ENCODE results near the gene KMT2A.

Gene KMT2A

DNA sequence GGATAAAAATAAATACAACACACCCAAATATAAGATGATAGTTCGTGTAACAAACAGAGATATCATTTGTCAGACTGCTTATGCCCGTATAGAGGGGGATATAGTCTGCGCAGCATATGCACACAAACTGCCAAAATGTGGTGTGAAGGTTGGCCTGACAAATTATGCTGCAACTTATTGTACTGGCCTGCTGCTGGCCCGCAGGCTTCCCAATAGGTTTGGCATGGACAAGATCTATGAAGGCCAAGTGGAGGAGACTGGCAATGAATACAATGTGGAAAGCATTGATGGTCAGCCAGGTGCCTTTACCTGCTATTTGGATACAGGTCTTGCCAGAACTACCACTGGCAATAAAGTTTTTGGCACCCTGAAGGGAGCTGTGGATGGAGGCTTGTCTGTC is 124.5 kb downstream of the KMT2A start:
- no peak for TF ChIP-seq EZH2 (IDR thresholded peaks at IDR 0.05; ENCODE audit: borderline replicate concordance, low read depth, low read length, severe bottlenecking)
- TF ChIP-seq, protein P1, sequence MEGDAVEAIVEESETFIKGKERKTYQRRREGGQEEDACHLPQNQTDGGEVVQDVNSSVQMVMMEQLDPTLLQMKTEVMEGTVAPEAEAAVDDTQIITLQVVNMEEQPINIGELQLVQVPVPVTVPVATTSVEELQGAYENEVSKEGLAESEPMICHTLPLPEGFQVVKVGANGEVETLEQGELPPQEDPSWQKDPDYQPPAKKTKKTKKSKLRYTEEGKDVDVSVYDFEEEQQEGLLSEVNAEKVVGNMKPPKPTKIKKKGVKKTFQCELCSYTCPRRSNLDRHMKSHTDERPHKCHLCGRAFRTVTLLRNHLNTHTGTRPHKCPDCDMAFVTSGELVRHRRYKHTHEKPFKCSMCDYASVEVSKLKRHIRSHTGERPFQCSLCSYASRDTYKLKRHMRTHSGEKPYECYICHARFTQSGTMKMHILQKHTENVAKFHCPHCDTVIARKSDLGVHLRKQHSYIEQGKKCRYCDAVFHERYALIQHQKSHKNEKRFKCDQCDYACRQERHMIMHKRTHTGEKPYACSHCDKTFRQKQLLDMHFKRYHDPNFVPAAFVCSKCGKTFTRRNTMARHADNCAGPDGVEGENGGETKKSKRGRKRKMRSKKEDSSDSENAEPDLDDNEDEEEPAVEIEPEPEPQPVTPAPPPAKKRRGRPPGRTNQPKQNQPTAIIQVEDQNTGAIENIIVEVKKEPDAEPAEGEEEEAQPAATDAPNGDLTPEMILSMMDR (IDR thresholded peaks at IDR 0.05; ENCODE audit: borderline replicate concordance, extremely low read depth, low read length, poor library complexity, severe bottlenecking): no peak
- H4K20me1 ChIP-seq (ENCODE audit: insufficient read depth, low read length): no peaks in the 10 kb centered on the region
- ATAC-seq (ENCODE audit: insufficient read depth, low read depth) (no peak), DNase-seq (no peak)
- H3K4me2 ChIP-seq (ENCODE audit: insufficient read depth, low read length): no peak overlapping the region
- H2AFZ ChIP-seq (ENCODE audit: low read depth, low read length): no peak overlapping the region
- H3K27me3 ChIP-seq (ENCODE audit: insufficient read depth, low read length, poor library complexity): no peaks in the 10 kb centered on the region
- no peak overlapping the region for H3K9ac ChIP-seq (ENCODE audit: low read depth, low read length)
- no peak overlapping the region for H3K27ac ChIP-seq (ENCODE audit: low read length)
- H3K4me3 ChIP-seq (ENCODE audit: low read depth in 1 of 2, low read length in 2 of 2): no peak overlapping the region
- no peaks in the 10 kb centered on the region for H3K9me3 ChIP-seq (ENCODE audit: insufficient read depth, low read length, severe bottlenecking)
- H3K79me2 ChIP-seq (ENCODE audit: insufficient read depth, low read length): no peaks in the 10 kb centered on the region
- H3K36me3 ChIP-seq (ENCODE audit: insufficient read depth, low read length): peaks cover 6% of the 10 kb centered on the region; the same call in 1 of the 2 replicates
- H3K4me1 ChIP-seq (ENCODE audit: insufficient read depth, low read length): peaks cover 24% of the 10 kb centered on the region

DNA sequence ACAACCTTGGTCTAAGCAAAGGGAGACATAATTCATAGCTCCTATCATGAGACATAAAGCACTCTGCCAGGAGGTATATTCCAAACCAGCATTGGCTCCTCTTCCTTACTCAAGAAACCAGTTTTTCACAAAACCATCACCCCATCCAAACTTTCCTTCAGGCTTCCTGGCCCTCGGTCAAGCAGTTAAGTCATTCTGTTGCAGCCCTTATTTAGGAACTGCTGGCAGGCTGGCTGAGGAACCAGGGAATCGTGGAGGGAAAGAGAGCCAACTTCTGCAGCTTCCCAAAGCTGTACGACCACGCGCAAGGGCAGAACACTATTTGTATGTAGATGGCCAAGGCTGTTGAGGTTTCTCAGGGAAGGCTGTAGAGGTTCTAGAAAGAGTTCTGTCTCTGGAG is 128.8 kb downstream of the KMT2A start:
- peaks cover 29% of the 10 kb centered on the region for H3K4me1 ChIP-seq (ENCODE audit: insufficient read depth, low read length)
- H3K9me3 ChIP-seq (ENCODE audit: insufficient read depth, low read length, severe bottlenecking): no peaks in the 10 kb centered on the region
- TF ChIP-seq EZH2 (IDR thresholded peaks at IDR 0.05; ENCODE audit: borderline replicate concordance, low read depth, low read length, severe bottlenecking): no peak
- TF ChIP-seq, protein P1 (IDR thresholded peaks at IDR 0.05; ENCODE audit: borderline replicate concordance, extremely low read depth, low read length, poor library complexity, severe bottlenecking): no peak
- DNase-seq: no peak
- no peaks in the 10 kb centered on the region for H4K20me1 ChIP-seq (ENCODE audit: insufficient read depth, low read length)
- peak overlapping the region; percentile 60 for H2AFZ ChIP-seq (ENCODE audit: low read depth, low read length)
- no peaks in the 10 kb centered on the region for H3K79me2 ChIP-seq (ENCODE audit: insufficient read depth, low read length)
- H3K27me3 ChIP-seq (ENCODE audit: insufficient read depth, low read length, poor library complexity): no peaks in the 10 kb centered on the region
- no peak for ATAC-seq (ENCODE audit: insufficient read depth, low read depth)
- peak overlapping the region; percentile 24; the same call in 1 of the 2 replicates for H3K9ac ChIP-seq (ENCODE audit: low read depth, low read length)
- H3K36me3 ChIP-seq (ENCODE audit: insufficient read depth, low read length): 0 out of 2 replicates have a peak, but pooled peaks cover 3% of the 10 kb centered on the region
- H3K4me3 ChIP-seq (ENCODE audit: low read depth in 1 of 2, low read length in 2 of 2): peak overlapping the region in 1 of 2 experiments; percentile 62; a peak in 2 of 4 replicates
- H3K27ac ChIP-seq (ENCODE audit: low read length): 0 out of 2 replicates have a peak overlapping the region, but pooled peaks have one; percentile 41
- peak overlapping the region; percentile 84 for H3K4me2 ChIP-seq (ENCODE audit: insufficient read depth, low read length)

DNA sequence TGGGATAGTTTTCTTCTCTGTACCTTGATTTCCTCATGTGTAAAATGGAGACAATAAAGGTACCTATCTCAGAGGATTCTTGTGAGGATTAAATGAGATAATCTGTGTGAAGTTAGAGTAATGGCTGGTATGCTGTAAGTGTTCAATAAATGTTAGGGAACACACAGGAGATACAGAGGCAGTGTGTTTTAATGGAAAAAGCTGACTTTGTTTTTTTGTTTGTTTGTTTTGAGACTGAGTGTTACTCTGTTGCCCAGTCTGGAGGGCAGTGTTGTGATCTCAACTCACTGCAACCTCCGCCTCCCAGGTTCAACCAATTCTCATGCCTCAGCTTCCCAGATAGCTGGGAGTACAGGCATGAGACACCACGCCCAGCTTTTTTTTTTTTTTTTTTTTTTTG is 133.4 kb downstream of the KMT2A start:
- H3K9me3 ChIP-seq (ENCODE audit: insufficient read depth, low read length, severe bottlenecking): no peaks in the 10 kb centered on the region
- DNase-seq (no peak), ATAC-seq (ENCODE audit: insufficient read depth, low read depth) (no peak)
- no peak overlapping the region for H3K9ac ChIP-seq (ENCODE audit: low read depth, low read length)
- peaks cover 8% of the 10 kb centered on the region for H4K20me1 ChIP-seq (ENCODE audit: insufficient read depth, low read length)
- peaks cover 5% of the 10 kb centered on the region; the same call in 1 of the 2 replicates for H3K36me3 ChIP-seq (ENCODE audit: insufficient read depth, low read length)
- H3K4me2 ChIP-seq (ENCODE audit: insufficient read depth, low read length): no peak overlapping the region
- no peak overlapping the region for H3K4me3 ChIP-seq (ENCODE audit: low read depth in 1 of 2, low read length in 2 of 2)
- no peak for TF ChIP-seq EZH2 (IDR thresholded peaks at IDR 0.05; ENCODE audit: borderline replicate concordance, low read depth, low read length, severe bottlenecking)
- TF ChIP-seq, protein P1 (IDR thresholded peaks at IDR 0.05; ENCODE audit: borderline replicate concordance, extremely low read depth, low read length, poor library complexity, severe bottlenecking): no peak
- peaks cover 43% of the 10 kb centered on the region for H3K4me1 ChIP-seq (ENCODE audit: insufficient read depth, low read length)
- H3K27ac ChIP-seq (ENCODE audit: low read length): no peak overlapping the region
- no peaks in the 10 kb centered on the region for H3K27me3 ChIP-seq (ENCODE audit: insufficient read depth, low read length, poor library complexity)
- peaks cover 34% of the 10 kb centered on the region for H3K79me2 ChIP-seq (ENCODE audit: insufficient read depth, low read length)
- no peak overlapping the region for H2AFZ ChIP-seq (ENCODE audit: low read depth, low read length)

Data from DND-41 (cell line).